ENCODE measurements around the gene PHTF2. TPM values are rescaled to one million over a fixed set of nuclear protein-coding genes. Genes with fewer than 3 reads are reported as not detected.

Gene PHTF2
- 30.0 and 30.2 TPM in 2 replicates for total RNA-seq

DNA sequence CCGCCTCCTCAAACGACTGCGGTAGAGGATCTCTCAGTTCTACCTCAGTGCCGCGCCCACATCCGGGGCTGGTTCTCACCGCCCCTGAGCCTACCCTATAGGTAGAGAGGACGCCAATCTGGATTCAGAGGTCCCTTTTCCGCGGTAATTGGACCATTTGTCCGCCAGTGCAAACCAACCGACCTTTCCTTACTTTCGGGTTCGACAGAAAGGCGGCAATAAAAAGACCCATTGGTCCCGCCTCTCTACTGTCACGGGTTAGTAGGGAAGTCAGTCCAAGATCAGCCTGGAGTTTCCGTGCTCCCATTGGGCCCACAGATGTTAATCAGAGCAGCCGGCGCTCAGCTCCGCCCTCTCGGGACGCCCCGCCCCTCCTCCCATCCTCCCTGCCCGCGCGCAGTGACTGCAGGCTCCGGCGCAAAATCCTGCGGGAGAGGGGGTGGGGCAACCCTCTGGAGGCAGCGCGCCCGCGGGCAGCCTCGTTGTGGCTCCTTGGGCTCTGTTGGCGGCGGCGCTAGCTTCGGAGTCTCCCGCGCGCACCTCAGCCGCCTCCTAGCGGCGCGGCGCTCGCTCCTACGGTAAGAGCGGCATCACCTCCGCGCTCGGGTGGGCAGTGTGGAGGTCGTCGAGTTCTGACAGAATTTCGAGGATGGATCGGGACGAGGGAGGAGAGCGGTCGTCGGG is at the start of gene PHTF2, which contains the start of gene TMEM60:
Gene PHTF2 (plus strand): TSS at position 380 of the 684 bp plus-strand sequence.
Gene TMEM60 (minus strand): TSS at position 41 of the 684 bp plus-strand sequence. CDS start 4,061 bp downstream, outside the sequence.

Small RNAs within 50 kb of the gene (small RNA-seq; reads per million reads assigned to genes)
- gene RF00019 = not detected

Other genes starting within 250 kb of the PHTF2 start
- gene RSBN1L, start 102.3 kb upstream of the PHTF2 start, total RNA-seq = 11.8 and 17.5 TPM in 2 replicates
- 12.5 and 12.9 TPM in 2 replicates for gene TMEM60, start 339 bp upstream of the PHTF2 start, total RNA-seq

Measured in hair follicle dermal papilla cell (primary cell).